Prostate gland (tissue), 2 donors: ENCODE measurements around the gene UQCR11. TPM values are rescaled to one million over a fixed set of nuclear protein-coding genes. Genes with fewer than 3 reads are reported as not detected.

Source experiments
- DNase-seq: peaks from one replicate; pipeline ENCODE4 v3.0.0-alpha.2; 2019; ENCODE audit warnings: low spot score
- H3K27ac ChIP-seq, 2 donors: fragments of 200-600 bp; sonication (generic); 2 replicates each; pipeline ENCODE4 v1.5.1; 2017 to 2019
- H3K27me3 ChIP-seq: fragments of 200-600 bp; sonication (generic); replicated peaks from 2 replicates; pipeline ENCODE4 v1.5.1; 2019; ENCODE audit not compliant: insufficient read depth
- H3K36me3 ChIP-seq, 2 donors: fragments of 200-600 bp; sonication (generic); 1 replicate in 1 of 2; 2 replicates in 1 of 2; pipeline versions ENCODE4 v1.5.1 to v1.8.1; 2017 to 2019
- H3K4me1 ChIP-seq: fragments of 200-600 bp; sonication (generic); replicated peaks from 2 replicates; pipeline ENCODE4 v1.5.1; 2019
- H3K4me3 ChIP-seq, 2 donors: fragments of 200-600 bp; sonication (generic); 2 replicates each; pipeline ENCODE4 v1.5.1; 2017 to 2019
- H3K9me3 ChIP-seq: fragments of 200-600 bp; sonication (generic); 2 replicates; pipeline ENCODE4 v1.5.1; 2017
- CTCF ChIP-seq, 4 experiments: fragments of 200-600 bp in 2 of 4; fragments of 450-650 bp in 2 of 4; sonication (generic) in 2 of 4; IDR thresholded peaks; 1 replicate in 3 of 4; 2 replicates in 1 of 4; pipeline ENCODE4 v1.5.1; 2016 to 2019; ENCODE audit warnings: antibody characterized with exemption in 4 of 4, mild to moderate bottlenecking in 2 of 4, moderate library complexity in 2 of 4
- POLR2A ChIP-seq: fragments of 450-650 bp; IDR thresholded peaks from one replicate; pipeline ENCODE4 v1.6.1; 2016; ENCODE audit warnings: antibody characterized with exemption, mild to moderate bottlenecking
- POLR2AphosphoS5 ChIP-seq: sonication (generic); formaldehyde crosslinking; IDR thresholded peaks from one replicate; pipeline ENCODE4 v1.6.1; 2017; ENCODE audit warnings: antibody characterized with exemption
- WGBS: methylation state at CpG from one replicate; pipeline ENCODE4 v1.1.5; 2018; 5-methylcytosine and 5-hydroxymethylcytosine counted together
- intact Hi-C: fragments of 100-400 bp; cut with DNase I; formaldehyde crosslinking; loops from one replicate; pipeline ENCODE4 v1.14.2; 2022
- total RNA-seq, 2 donors: library from RNA; depleted of rRNA; stranded (reverse); fragments of >200 nt; gene quantifications; one replicate each; pipeline ENCODE4 v1.1.0, GENCODE V29; 2016

UQCR11 gene
- total RNA-seq, 2 donors from 2014 or later = 87.1 to 108 TPM

GRCh38 chr19:1555487-1556389 lies 49.5 kb downstream of the UQCR11 start:
- DNase-seq = no peak
- no peaks in the 10 kb centered on the region for H3K9me3 ChIP-seq
- TF ChIP-seq CTCF (IDR thresholded peaks at IDR 0.05) (no peak), POLR2A (no peak), POLR2AphosphoS5 (no peak)
- no peaks in the 10 kb centered on the region for H3K27me3 ChIP-seq
- intact Hi-C loops = no loop called here
- 93% methylated on average over 98 of the region's 121 CpGs for WGBS
- no peaks in the 10 kb centered on the region for H3K4me1 ChIP-seq
- no peak overlapping the region for H3K27ac ChIP-seq
- no peaks in the 10 kb centered on the region for H3K36me3 ChIP-seq
- H3K4me3 ChIP-seq = no peak overlapping the region

- TF ChIP-seq CTCF (IDR thresholded peaks at IDR 0.05) = no peak
- no peak for TF ChIP-seq POLR2AphosphoS5
- TF ChIP-seq POLR2A = no peak
- Histone ChIP-seq H3K36me3 (no peaks in the 10 kb centered on the region), H3K4me3 (no peak overlapping the region), H3K9me3 (no peaks in the 10 kb centered on the region), H3K27me3 (no peaks in the 10 kb centered on the region), H3K4me1 (no peaks in the 10 kb centered on the region), H3K27ac (no peak overlapping the region)
- intact Hi-C loops = no loop called here
- no peak for DNase-seq
- 81% methylated on average over 24 of the region's 24 CpGs for WGBS
Observed at GRCh38 chr19:1554968-1555367, 50.3 kb downstream of the UQCR11 start.

GRCh38 chr19:1553415-1553814 lies 51.8 kb downstream of the UQCR11 start:
- intact Hi-C loops = no loop called here
- WGBS = 87% methylated on average over 10 of the region's 10 CpGs
- no peaks in the 10 kb centered on the region for H3K36me3 ChIP-seq

GRCh38 chr19:1551068-1552040 lies 53.9 kb downstream of the UQCR11 start:
- Histone ChIP-seq H3K4me1 (no peaks in the 10 kb centered on the region), H3K36me3 (no peaks in the 10 kb centered on the region), H3K4me3 (no peak overlapping the region), H3K9me3 (no peaks in the 10 kb centered on the region), H3K27me3 (no peaks in the 10 kb centered on the region), H3K27ac (no peak overlapping the region)
- TF ChIP-seq CTCF (IDR thresholded peaks at IDR 0.05) (no peak), POLR2A (no peak), POLR2AphosphoS5 (no peak)
- WGBS = 68% methylated on average over 17 of the region's 17 CpGs
- intact Hi-C loops = no loop called here
- DNase-seq = no peak

More at GRCh38 chr19:1553415-1553814, 51.8 kb downstream of the UQCR11 start:
- H3K9me3 ChIP-seq = no peaks in the 10 kb centered on the region
- H3K4me3 ChIP-seq = no peak overlapping the region
- no peaks in the 10 kb centered on the region for H3K4me1 ChIP-seq
- no peaks in the 10 kb centered on the region for H3K27me3 ChIP-seq
- no peak for TF ChIP-seq POLR2AphosphoS5
- DNase-seq = no peak
- H3K27ac ChIP-seq = no peak overlapping the region

GRCh38 chr19:1549332-1549945 lies 55.8 kb downstream of the UQCR11 start:
- Histone ChIP-seq H3K9me3 (no peaks in the 10 kb centered on the region), H3K36me3 (no peaks in the 10 kb centered on the region), H3K27ac (no peak overlapping the region), H3K4me1 (no peaks in the 10 kb centered on the region), H3K27me3 (no peaks in the 10 kb centered on the region), H3K4me3 (no peak overlapping the region)
- intact Hi-C loops = loop anchor here (10.0 kb wide), 2 partner anchors 215 to 275 kb away; no protein-coding TSS in a partner anchor
- DNase-seq = no peak
- no peak for TF ChIP-seq POLR2A
- TF ChIP-seq CTCF (IDR thresholded peaks at IDR 0.05) = no peak
- TF ChIP-seq POLR2AphosphoS5 = no peak
- WGBS = 82% methylated on average over 4 of the region's 4 CpGs
